GM23338 (cell line): ENCODE results near the gene RC3H2.

Experiments
- CTCF ChIP-seq, 2 experiments: fragments of 200-600 bp in 1 of 2; sonication (generic) in 1 of 2; conservative IDR thresholded peaks; 2 replicates each; pipeline versions ENCODE4 v1.5.1 to v1.6.1; 2016 to 2017; ENCODE audit warnings: antibody characterized with exemption in 2 of 2, low read depth in 2 of 2, mild to moderate bottlenecking in 2 of 2, moderate library complexity in 1 of 2
- EZH2 ChIP-seq: fragments of 200-600 bp; sonication (generic); IDR thresholded peaks from one replicate; pipeline ENCODE4 v1.8.0; 2017; ENCODE audit warnings: antibody characterized with exemption, mild to moderate bottlenecking, low read depth; ENCODE audit not compliant: unreplicated experiment
- JUNB ChIP-seq: IDR thresholded peaks from one replicate; pipeline ENCODE4 v1.6.1; 2016; ENCODE audit warnings: antibody characterized with exemption; ENCODE audit not compliant: unreplicated experiment
- NANOG ChIP-seq: IDR thresholded peaks from 2 replicates; pipeline ENCODE4 v1.6.1; 2016; ENCODE audit warnings: antibody characterized with exemption, borderline replicate concordance
- POLR2AphosphoS5 ChIP-seq: IDR thresholded peaks from 2 replicates; pipeline ENCODE4 v1.6.1; 2016; ENCODE audit warnings: antibody characterized with exemption, low read depth
- REST ChIP-seq: IDR thresholded peaks from one replicate; pipeline ENCODE4 v1.6.1; 2018; ENCODE audit warnings: antibody characterized with exemption; ENCODE audit not compliant: unreplicated experiment

GRCh38 chr9:122857815-122858214 is 47.3 kb downstream of the RC3H2 start:
- TF ChIP-seq POLR2AphosphoS5 (no peak), CTCF (conservative IDR thresholded peaks at IDR 0.05; ENCODE audit: low read depth in 2 of 2) (no peak), JUNB (no peak), REST (no peak), EZH2 (no peak), NANOG (no peak)
